Measurements from ENCODE around the gene DDOST.
"Not testable (repeated sequence)": the region's sequence is repeated elsewhere in the genome, so short reads cannot be mapped to it uniquely, and the experiment has no call there.

Gene DDOST

DNA sequence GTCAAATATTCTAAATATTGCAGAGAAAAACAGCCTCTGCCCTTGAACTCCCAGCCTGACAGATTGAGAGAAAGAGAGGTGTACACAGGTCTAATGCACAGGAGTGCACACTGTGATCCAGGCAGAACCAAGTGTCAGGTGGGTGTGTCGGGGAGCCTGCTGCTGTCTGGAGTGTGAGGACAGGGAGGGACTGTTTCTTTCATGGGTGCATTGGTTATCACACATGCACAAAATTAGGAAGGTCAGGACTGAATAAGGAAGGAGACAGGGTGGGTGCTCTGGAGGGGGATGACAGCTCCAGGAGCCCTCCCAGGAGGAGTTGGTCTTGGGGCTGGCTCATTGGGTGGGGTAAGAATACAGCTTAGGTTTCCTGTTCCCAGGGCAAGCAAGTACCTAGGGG, 41.2 kb downstream of the DDOST start:
- no peak for DNase-seq

- no peak for DNase-seq
Measured at GRCh38 chr1:20618550-20618949, 42.6 kb downstream of the DDOST start.

DNA sequence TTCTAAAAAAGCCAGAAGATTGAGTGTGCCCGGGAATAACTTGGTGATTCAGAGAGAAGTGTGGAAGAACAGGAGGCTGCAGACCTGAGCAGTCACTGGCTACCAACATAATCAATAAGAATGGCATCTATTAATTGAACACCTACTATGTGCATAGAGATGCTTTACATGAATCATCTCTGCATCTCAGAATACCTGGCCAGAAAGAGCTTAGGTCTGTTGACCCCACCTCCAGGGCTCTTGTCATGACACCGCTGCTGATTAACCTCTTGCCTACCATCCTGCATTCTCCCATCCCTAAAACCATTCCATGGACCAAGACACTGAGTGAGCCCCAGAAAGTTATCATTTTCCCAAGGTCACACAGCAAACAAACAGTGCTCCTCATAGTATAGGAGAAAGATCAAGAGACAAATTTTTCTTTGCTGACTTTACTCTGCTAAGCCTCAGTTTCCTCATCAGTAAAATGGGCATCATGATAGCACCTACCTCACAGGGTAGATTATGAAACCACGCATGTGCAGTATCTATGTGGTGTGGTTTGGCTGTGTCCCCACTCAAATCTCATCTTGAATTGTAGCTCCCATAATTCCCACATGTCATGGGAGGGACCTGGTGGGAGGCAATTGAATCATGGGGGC, 44.2 kb downstream of the DDOST start:
- no peak for DNase-seq

DNA sequence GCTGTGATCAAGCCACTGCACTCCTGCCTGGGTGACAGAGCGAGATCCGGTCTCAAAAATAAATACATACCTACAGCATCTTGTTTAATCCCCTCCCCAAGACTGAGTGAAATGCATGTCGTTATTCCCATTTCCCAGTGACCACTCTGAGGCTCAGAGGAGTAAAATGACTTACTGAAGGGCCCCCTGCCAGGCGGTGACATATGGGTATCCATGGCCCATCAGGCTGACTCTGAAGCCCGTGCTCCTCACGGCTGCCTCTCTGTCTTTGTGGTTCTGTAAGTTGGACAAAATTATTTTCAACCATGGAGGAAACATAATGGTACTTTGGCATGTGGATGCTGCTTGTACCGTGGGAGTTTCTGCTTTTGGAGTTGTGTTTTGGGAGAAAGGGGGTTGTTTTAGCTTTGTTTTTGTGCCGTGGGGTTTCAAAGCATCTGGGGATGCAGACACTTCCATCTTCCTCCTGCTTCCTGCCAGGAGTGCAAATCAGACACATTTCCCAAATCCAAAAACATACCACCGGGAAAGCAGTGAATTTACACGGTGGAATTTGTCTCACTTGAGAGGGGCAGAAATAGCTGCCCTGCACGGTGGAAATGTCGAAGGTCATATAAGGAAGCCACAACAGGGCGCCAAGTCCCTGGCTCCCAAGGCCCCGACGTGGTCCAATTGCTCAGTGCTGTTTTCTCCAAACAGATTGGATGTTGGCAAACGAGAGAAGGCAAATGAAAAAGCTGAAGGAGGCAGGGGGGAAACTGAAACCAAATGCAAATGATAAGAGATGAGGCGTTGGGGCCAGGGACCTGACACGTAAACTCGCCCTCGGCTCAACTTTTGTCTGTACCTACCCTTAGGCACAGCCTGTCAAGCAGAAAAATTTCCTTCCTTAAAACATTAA, 45.0 kb downstream of the DDOST start:
- no peak for DNase-seq

DNA sequence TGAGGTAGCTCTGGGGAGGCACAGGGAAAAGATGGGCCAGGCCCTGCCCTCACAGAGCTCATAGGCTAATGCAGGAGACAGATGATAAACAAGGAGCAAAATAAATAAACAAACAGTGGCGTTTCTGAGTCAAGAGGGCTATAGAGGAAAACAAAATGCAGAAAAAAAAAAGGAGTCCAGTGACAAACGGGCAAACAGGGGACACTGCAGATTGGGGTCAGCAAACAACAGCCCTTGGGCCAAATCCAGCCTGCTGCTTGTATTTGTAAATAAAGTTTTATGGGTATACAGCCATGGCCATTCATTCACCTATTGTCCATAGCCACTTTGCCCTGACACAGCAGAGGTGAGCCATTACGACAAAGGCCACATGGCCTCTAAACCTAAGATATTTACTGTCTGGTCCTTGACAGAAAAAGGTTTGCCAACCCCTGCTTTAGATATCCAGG, 47.0 kb downstream of the DDOST start:
- no peak for DNase-seq

DNA sequence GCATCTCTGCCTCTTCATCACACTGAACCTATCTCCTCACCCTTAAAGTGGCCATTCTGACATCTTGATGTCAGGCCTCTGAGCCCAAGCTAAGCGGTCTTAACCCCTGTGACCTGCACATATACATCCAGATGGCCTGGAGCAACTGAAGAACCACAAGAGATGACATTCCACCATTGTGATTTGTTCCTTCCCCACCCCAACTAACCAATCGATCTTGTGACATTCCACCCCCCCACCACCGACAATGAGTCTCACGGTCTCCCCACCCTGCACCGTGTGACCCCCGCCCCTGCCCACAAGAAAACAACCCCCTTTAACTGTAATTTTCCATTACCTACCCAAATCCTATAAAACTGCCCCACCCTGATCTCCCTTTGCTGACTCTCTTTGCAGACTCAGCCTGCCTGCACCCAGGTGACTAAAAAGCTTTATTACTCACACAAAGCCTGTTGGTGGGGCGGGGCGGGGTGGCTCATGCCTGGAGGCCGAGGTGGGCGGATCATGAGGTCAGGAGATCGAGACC, 48.9 kb downstream of the DDOST start:
- no peak for DNase-seq

- no peak for DNase-seq
Measured at GRCh38 chr1:20611652-20612051, 49.5 kb downstream of the DDOST start.

- no peak for DNase-seq
Measured at GRCh38 chr1:20610970-20611369, 50.2 kb downstream of the DDOST start.

GRCh38 chr1:20609541-20609940, 51.6 kb downstream of the DDOST start:
- DNase-seq: no peak

- not testable (repeated sequence) for DNase-seq
Measured at GRCh38 chr1:20606801-20607570, 54.2 kb downstream of the DDOST start.

DNA sequence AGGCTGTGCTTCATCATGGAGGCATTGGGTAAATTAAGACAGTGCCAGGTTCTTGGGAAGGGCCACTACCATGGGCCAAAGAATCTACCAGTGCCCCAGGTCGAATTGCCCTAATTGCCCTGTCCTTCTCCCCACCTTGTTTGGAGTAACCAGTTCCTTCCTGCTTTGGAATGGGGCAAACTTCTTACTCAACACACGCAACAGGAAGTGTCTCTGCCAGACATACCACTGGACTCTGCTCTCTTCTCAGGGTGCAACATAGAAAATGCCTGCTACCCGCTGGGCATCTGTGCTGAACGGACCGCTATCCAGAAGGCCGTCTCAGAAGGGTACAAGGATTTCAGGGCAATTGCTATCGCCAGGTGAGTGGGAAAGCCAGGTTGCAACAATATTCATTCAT, 56.5 kb downstream of the DDOST start:
- DNase-seq: no peak

DNA sequence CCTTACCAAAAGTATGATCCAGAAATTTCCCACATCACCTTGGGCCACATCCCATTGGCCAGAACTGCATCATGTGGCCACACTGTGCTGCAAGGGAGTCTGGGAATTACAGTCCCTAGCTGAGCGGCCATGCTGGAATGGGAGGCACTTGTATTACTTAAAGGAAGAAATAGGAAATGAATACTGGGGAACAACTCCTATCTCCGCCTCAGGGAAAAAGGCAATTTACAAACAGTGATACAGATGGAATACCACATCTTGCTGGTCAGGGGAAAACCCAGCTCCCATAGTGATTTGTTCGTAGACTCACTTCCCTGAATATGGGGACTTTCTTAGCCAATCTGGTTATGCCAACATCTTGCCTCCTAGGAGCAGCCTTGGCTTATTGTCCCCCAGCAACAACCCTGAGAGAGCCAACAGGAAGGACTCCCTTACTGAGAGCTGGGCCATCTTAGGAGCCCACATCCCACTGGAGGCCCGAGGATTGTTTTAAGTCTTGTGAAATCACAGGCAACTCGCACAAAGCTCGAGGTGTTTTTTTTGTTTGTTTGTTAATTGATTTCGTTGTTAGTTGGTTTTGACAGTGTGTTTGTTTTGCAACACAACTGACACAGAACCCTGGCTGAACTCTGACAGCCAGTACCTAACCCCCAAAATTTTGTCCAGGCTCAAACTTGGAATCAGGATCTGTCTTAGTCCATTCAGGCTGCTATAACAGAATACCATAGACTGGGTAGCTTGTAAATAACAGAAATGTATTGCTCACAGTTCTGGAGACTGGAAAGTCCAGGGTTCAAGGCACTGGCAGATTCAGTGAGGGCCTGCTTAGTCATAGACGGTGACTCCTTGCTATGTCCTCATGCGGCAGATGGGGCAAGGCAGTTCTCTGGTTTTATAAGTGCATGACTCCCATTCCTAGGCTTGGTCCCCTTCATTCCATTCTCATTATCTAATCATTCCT, 57.4 kb downstream of the DDOST start:
- peak in 1 of 2 donors; percentile 39 for DNase-seq

DNA sequence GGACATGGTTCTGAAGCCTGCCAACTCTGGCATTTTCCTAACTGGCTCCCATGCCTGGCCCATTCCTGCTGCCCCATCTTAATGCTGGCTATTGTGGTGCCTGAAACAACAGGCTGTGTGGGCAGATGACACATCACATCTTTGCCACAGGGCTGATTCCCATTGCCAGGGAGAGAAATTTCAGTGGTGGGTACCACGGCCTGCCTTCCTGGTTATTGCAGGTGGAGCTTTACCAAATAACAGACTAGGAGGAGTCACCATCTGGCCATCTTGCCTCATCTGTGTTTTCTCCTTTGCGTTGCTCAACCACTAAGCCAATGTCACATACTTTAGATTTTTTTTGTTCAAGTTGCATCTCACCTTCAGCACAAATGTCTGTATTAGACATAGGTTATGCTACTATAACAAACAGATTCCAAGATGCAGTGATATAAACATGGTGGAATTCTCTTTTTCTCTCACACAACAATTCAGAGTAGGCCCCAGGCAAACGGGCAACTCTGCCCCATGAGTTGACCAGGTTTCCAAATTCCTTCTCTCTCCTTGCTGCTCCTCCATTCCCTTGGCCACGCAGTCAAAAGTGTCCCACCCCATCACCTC, 58.2 kb downstream of the DDOST start:
- DNase-seq: no peak
